GM12891 (cell line): Measurements from ENCODE around the gene RBM33.

Experiments
- POLR2A ChIP-seq: IDR thresholded peaks from 2 replicates; pipeline ENCODE4 v1.6.1; 2011; ENCODE audit warnings: low read depth, low read length, control low read depth
- SPI1 ChIP-seq: IDR thresholded peaks from 2 replicates; pipeline ENCODE4 v1.6.1; 2011; ENCODE audit warnings: low read depth, low read length, control low read depth

GRCh38 chr7:155680124-155680523, 35.7 kb downstream of the RBM33 start:
- TF ChIP-seq POLR2A (no peak), SPI1 (no peak)
